ENCODE results near the gene TPK1. TPM values are rescaled to one million over a fixed set of nuclear protein-coding genes. Genes with fewer than 3 reads are reported as not detected.
"Not testable (repeated sequence)": the region's sequence is repeated elsewhere in the genome, so short reads cannot be mapped to it uniquely, and the experiment has no call there.

TPK1 gene
- total RNA-seq, 1 donor from 2014 or later = 2.2 TPM

GRCh38 chr7:144452064-144452463, 383.8 kb downstream of the TPK1 start:
- TF ChIP-seq, protein P1, sequence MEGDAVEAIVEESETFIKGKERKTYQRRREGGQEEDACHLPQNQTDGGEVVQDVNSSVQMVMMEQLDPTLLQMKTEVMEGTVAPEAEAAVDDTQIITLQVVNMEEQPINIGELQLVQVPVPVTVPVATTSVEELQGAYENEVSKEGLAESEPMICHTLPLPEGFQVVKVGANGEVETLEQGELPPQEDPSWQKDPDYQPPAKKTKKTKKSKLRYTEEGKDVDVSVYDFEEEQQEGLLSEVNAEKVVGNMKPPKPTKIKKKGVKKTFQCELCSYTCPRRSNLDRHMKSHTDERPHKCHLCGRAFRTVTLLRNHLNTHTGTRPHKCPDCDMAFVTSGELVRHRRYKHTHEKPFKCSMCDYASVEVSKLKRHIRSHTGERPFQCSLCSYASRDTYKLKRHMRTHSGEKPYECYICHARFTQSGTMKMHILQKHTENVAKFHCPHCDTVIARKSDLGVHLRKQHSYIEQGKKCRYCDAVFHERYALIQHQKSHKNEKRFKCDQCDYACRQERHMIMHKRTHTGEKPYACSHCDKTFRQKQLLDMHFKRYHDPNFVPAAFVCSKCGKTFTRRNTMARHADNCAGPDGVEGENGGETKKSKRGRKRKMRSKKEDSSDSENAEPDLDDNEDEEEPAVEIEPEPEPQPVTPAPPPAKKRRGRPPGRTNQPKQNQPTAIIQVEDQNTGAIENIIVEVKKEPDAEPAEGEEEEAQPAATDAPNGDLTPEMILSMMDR (conservative IDR thresholded peaks at IDR 0.05; ENCODE audit: low read depth, low read length) = no peak
- H3K4me3 ChIP-seq (ENCODE audit: low read depth, low read length) = no peak overlapping the region
- DNase-seq (ENCODE audit: low read depth) = no peak

- TF ChIP-seq, protein P1 (conservative IDR thresholded peaks at IDR 0.05; ENCODE audit: low read depth, low read length) = no peak
- DNase-seq (ENCODE audit: low read depth) = no peak
- no peak overlapping the region for H3K4me3 ChIP-seq (ENCODE audit: low read depth, low read length)
Measured at GRCh38 chr7:144445590-144445989, 390.3 kb downstream of the TPK1 start.

DNA sequence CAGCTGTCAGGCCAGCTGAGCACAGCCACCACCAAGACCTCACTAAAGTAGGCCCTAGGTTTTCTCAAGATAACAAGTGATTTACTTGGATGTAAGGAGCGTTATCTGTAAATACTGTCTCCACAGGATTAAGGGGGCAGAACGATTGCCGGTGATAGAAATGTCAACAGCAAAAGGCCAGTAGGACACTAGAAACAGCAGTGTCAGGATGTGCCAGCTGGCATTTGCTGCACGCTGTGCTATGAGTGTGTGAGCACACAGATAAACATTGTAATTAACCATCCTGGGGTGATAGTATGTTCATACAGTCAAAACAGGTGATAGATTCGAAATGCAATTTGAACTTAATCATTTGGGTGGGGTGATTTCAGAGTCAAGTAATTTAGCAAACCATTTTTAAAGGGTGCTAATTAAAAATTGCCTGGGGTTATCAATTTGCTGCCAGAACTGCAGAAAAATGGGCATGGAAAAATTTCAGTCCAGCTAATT, 396.1 kb downstream of the TPK1 start:
- DNase-seq (ENCODE audit: low read depth) = no peak
- H3K4me3 ChIP-seq (ENCODE audit: low read depth, low read length) = no peak overlapping the region
- TF ChIP-seq, protein P1 (conservative IDR thresholded peaks at IDR 0.05; ENCODE audit: low read depth, low read length) = no peak

- no peak overlapping the region for H3K4me3 ChIP-seq (ENCODE audit: low read depth, low read length)
- TF ChIP-seq, protein P1 (conservative IDR thresholded peaks at IDR 0.05; ENCODE audit: low read depth, low read length) = no peak
- DNase-seq (ENCODE audit: low read depth) = no peak
Measured at GRCh38 chr7:144438759-144439158, 397.1 kb downstream of the TPK1 start.

GRCh38 chr7:144437370-144438191, 398.3 kb downstream of the TPK1 start:
- TF ChIP-seq, protein P1 (conservative IDR thresholded peaks at IDR 0.05; ENCODE audit: low read depth, low read length) = peak; percentile 73
- DNase-seq (ENCODE audit: low read depth) = peak; percentile 49
- no peak overlapping the region for H3K4me3 ChIP-seq (ENCODE audit: low read depth, low read length)

DNA sequence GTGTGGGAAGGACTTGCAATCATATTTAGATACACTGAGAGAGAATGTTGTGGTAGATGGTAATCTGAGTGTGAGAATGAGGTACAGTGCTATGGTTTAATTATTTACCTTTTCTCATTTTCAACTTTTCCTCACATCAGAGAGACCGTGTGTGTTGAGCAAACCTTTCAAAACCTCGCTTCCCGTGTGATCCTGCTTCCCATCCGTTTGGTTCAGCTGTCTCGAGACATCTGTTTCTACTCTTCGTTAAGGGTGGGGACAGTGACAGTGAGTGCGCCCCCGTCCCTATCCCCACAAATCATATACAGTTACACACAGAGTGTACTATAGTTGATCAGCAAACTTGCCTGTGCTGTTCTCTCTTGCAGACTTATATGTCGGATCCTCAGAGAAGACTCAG, 399.4 kb downstream of the TPK1 start:
- no peak for DNase-seq (ENCODE audit: low read depth)
- TF ChIP-seq, protein P1 (conservative IDR thresholded peaks at IDR 0.05; ENCODE audit: low read depth, low read length) = no peak
- H3K4me3 ChIP-seq (ENCODE audit: low read depth, low read length) = no peak overlapping the region

DNA sequence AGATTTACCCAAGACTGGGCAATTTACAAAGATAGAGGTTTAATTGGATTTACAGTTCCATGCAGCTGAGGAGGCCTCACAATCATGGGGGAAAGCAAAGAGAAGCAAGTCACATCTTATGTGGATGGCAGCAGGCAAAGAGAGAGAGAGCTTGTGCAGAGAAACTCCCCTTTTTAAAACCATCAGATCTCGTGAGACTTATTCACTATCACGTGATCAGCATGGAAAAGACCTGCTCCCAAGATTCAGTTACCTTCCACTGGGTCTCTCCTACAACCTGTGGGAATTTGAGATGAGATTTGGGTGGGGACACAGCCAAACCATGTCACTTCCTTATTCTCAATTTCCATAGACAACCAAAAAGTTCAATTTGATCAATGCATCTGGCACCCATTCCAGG, 407.4 kb downstream of the TPK1 start:
- no peak for DNase-seq (ENCODE audit: low read depth)
- TF ChIP-seq, protein P1 (conservative IDR thresholded peaks at IDR 0.05; ENCODE audit: low read depth, low read length) = no peak
- H3K4me3 ChIP-seq (ENCODE audit: low read depth, low read length) = no peak overlapping the region

- H3K4me3 ChIP-seq (ENCODE audit: low read depth, low read length); DNase-seq (ENCODE audit: low read depth): not testable (repeated sequence)
Measured at GRCh38 chr7:144427539-144427938, 408.3 kb downstream of the TPK1 start.

- DNase-seq (ENCODE audit: low read depth); H3K4me3 ChIP-seq (ENCODE audit: low read depth, low read length): not testable (repeated sequence)
Measured at GRCh38 chr7:144418931-144419330, 416.9 kb downstream of the TPK1 start.

Measured in epithelial cell of proximal tubule (primary cell).